Immature natural killer cell (primary cell): ENCODE measurements around the gene RRM2. TPM values are rescaled to one million over a fixed set of nuclear protein-coding genes. Genes with fewer than 3 reads are reported as not detected.

Experiments used
- polyA plus RNA-seq, 3 donors: library from polyadenylated mRNA; unstranded; fragments of 300-500 nt; fragmentation: Illumina TruSeq; gene quantifications; one replicate each; pipeline ENCODE4 v1.2.3, GENCODE V29; 2021

RRM2 gene
- polyA plus RNA-seq, 3 donors from 2014 or later, result 4.9 to 11.3 (median 9.8) TPM

Other genes with a start within 250 kb of the RRM2 start
- 1 to 10 TPM in 1 of 3 donors, under 1 TPM in 2; 0.52 to 1.9 (median 0.73) TPM for gene GRHL1, start 171.0 kb upstream of the RRM2 start, polyA plus RNA-seq
- gene KLF11, start 79.2 kb upstream of the RRM2 start, polyA plus RNA-seq, result 10 to 100 TPM; 10.5 to 18.8 (median 11.7) TPM
- not detected for gene CYS1, start 42.3 kb upstream of the RRM2 start, polyA plus RNA-seq
- 10 to 100 TPM; 64.9 to 89.7 (median 88.9) TPM for gene HPCAL1, start 180.2 kb downstream of the RRM2 start, polyA plus RNA-seq